HG02852 (cell line): Measurements from ENCODE around the gene PPIE.

Experiments used
- ATAC-seq: cut with Tn5 transposase; IDR thresholded peaks from one replicate; pipeline ENCODE4 v1.9.1; 2021; ENCODE audit warnings: mild to moderate bottlenecking, moderate library complexity; ENCODE audit not compliant: unreplicated experiment

Gene PPIE

DNA sequence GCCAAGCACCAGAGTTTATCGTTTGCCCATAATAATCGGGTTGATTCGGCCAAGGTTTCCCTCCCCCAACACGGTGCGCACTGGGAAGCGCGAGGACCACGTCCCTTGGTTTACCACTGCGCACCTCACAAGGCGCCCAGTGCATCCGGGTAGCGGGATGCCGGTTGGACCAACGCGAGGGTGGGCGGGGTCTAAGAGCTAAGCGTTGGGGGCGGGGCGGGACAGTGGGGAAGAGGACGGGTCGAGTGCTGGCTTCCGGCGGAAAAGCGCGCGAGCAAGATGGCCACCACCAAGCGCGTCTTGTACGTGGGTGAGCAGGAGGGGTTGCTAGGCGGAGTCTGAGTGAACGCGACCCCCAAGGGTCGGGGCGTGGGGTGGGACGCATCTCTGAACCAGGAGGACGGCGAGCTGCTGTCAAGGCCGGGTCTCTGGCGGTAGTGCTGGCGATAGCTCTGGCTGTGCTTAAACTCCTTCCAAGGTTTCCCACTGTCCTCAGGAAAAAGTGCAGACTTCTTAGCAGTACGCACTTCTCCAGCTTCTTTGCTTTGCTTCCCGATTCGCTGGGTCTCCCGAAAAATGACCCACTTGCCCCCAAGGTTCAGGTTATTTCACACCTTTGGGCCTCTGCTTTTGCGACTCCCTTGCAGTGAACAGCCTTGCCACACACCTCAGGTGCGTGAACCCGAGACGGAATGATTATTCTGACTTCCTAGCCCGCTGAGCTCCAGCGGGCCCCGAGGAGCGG lies at the start of gene PPIE:
Gene PPIE (plus strand): TSS at position 261 of the 745 bp plus-strand sequence. CDS start 19 bp downstream, at position 280.
- ATAC-seq: peak; percentile 87

DNA sequence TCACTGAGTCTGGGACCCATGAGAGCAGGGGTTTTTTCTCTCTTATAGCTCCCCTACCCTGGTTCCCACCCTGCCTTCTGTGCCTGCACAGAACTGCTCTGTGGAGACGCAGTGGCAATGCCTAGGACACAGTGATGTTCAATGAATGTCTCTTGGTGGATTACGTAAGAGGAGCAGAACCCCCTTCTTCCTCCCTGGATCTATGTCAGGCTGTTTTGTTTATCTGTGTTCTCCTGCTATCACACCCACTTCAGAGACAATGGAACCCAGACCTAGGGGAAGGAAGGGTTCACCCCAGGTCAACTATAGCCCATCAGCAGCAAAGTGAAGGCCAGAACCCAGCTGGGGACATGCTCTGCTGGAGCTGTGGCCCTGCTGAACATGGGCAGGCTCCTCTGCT lies 49.5 kb upstream of the PPIE start:
- ATAC-seq: no peak

DNA sequence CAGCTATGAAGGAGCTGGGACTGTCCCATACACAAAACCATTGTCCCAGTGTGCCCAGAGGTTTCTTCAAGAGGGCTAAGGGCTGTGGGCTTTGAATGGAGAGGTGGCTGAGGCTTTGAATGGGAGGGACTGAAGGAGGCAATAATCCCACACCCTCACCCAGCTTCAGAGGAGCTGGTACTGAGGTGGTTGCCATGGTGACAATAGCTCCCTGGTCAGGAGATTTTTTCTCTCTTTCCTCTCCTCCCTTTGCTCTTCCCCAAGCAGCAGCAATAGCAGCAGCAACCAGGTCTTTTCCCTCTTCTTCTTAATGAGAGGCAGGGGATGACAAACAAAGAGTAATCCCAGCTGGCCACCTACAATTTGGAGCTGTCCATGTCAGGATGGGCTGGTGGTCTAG lies 49.0 kb upstream of the PPIE start:
- no peak for ATAC-seq

DNA sequence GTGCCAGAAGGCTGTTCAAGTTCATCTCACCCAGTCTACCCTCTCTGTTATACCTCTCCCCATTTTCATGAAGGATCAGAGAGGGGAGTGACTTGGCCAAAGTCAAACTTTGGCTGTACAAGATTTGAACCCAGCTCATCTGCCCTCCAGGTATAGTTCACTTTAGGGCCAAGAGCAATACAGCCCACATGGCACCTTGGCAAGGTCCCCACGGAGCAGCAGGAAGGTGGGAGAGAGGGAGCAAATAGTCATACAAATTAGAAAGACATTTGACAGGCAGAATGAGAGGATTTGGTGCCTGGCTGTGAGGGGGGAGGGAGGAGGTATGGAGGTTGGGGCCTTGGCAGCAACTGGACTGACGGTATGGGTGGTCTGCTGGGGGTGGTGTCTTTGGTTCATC lies 48.5 kb upstream of the PPIE start:
- no peak for ATAC-seq

DNA sequence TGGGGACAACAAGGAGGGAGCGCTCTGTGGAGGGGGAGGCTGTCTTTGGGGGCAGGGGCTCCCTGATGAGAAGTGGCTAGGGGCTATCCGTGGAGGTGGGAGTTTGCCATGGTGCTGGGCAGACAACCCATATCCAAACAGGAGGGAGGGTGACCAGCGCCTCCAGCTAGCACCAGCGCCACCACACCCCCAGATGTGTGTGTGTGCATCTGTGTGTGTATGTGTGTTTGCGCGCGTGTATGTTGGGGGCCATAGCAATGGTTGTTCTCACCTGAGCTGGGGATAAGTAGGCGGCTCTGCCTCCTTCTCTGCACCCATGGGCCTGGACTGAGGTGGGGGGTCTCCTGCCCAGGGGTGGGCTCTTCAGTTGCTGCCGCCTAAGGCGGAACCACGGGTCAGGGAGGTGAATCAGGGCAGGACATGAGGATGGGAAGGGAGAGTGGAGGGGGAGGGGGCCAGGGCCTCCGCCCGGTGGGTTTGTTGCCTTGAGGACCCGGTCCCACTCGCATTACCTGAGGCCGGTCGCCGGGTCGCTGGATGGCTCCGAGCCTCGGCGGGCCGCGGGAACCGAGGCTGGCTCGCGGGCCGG lies 47.8 kb upstream of the PPIE start:
- ATAC-seq: no peak

- peak; percentile 94 for ATAC-seq
Observed at GRCh38 chr1:39691383-39692151, 47.1 kb upstream of the PPIE start, which contains the start of gene HPCAL4. Gene HPCAL4 (minus strand): TSS chr1:39691433. CDS start chr1:39684603, 6,830 bp downstream.

DNA sequence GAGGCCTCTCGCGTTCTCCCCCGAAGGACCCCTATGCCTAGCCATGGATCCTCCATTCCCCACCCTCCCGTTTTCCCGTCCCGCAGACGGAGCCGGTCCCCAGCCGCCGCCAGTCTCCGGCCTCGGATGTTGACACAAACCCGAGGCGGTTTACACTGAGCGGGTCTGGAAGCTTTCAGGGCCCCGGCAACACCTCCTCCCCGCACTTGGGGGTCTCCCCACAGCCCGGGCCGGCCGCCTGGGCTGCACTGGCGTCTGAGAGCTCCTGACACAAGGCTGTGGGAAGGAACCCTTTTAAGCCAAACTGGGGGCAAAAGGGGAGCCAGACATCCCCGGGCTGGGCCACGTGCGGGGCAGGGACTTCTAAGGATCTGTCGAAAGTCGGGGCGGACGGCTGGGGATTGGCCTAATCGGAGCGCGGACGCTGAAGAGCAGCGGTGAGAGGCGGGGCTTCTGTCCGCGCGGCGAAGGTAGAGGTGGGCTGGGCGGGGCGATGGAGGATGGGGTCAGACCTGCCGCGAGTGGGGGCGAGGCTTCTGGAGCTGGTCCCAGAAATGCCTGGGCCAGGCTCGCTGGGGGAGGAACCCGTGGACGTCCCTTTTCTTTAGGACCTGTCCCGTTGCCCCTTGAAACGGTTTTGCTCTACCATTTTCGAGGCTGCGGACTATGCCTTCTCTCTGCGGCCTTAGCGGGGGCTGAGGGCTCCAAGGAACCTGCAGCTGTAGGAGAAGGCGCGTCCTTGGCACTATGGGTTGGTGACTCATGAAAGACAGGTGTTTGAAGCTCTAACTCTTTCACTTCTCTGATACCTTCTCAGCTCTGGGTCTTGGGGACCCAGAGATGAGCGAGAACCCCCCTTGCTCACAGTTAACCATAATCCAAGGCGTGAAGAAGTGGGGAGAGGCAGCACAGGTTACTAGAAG lies 46.3 kb upstream of the PPIE start:
- ATAC-seq: no peak

GRCh38 chr1:39694026-39694425 lies 44.7 kb upstream of the PPIE start:
- no peak for ATAC-seq

- no peak for ATAC-seq
Observed at GRCh38 chr1:39695016-39695415, 43.7 kb upstream of the PPIE start.

- no peak for ATAC-seq
Observed at GRCh38 chr1:39696448-39696847, 42.2 kb upstream of the PPIE start.

DNA sequence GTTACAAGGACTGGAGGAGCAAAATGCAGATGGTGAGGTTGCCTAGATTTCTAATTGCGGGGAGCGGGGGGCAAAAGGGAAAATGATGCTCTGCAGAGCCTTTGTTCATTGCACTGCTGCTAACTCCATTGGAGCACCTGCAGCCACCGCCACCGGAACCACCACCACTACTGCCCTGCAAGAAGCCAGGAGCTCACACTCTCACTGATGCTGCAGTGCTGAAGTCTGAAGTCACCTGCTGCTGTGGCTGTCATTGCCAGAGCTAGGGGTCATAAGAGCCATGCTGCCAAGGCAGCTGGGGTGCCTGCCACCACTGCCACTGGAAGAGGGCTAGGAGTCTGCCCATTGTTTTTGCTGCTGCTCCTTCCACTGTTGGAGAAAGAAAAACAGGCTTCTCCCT lies 40.1 kb upstream of the PPIE start:
- no peak for ATAC-seq

GRCh38 chr1:39699419-39699818 lies 39.3 kb upstream of the PPIE start:
- ATAC-seq: no peak

DNA sequence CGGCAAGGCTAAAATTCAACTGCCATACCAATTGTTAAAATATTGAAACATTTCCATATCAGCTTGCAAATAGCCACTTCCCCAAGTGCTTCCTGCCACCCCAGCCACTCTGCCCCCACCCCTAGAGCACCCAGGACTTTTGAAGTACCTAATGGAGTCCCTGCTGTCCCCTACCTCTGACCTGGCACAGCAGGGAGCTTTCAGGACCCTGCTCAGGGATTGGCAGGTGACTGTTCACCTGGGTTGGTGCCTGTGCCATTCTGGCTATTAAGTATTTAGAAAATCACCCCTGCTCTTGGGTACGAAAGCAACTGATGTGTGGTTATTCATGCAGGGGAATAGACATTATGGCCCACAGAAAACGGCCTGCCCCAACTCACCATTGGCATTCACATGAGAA lies 38.3 kb upstream of the PPIE start:
- ATAC-seq: no peak

GRCh38 chr1:39701049-39701439 lies 37.6 kb upstream of the PPIE start:
- no peak for ATAC-seq

DNA sequence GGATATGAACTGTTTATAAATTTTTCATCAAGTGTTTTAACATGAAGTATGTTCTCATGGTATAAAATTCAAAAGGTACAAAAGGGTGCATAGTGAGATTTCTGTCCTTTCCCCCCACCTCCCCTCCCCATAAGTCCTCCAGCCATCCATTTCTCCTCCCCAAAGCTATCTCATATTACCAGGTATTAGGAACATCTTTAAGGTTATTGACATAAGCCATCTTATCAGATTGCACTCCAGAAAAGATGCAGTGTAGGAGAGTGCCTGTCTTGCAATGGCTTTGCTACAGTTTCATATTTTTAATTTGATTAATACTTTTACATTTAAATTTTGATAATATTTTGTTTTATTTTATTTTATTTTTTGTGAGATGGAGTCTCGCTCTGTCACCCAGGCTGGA lies 33.9 kb upstream of the PPIE start:
- no peak for ATAC-seq

GRCh38 chr1:39707506-39707905 lies 31.2 kb upstream of the PPIE start:
- ATAC-seq: no peak

DNA sequence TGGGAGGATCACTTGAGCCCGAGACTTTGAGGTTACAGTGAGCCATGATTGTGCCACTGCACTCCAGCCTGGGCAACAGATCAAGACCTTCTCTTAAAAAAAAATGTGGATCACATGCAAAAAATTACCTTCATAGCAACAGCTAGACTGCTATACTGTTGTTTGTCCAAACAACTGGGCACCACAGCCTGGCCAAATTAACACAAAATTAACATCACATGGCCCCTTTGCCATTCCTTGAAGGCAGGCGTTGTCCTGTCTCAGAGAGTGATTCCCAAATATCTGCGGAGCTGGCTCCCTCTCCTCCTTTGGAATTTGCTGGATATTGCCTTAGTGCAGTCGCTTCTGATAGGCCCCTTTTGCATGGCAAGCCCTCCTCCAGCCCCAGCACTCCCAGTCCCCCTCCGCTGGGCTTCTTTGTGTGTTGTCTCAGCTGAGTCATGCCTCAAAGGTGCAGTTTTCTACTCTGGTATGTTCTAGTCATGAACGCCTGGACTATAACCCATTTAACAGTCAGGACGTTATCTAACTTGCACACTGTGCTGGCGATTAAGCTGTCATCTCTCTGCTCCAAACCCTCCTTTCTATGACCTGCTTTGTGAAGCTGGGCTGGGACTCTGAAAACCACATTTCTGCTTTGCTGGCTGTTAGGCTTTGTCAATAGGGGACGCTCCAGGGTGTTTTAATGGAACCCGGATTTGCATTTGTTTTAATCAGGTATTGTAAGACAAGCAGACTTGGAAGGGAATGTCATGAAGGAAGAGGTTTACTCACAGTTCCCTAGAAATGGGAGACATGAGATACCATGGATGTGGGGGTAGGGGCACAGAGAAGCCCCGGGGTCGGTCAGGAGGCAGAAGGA lies 27.3 kb upstream of the PPIE start:
- no peak for ATAC-seq

GRCh38 chr1:39711966-39712340 lies 26.7 kb upstream of the PPIE start:
- no peak for ATAC-seq

DNA sequence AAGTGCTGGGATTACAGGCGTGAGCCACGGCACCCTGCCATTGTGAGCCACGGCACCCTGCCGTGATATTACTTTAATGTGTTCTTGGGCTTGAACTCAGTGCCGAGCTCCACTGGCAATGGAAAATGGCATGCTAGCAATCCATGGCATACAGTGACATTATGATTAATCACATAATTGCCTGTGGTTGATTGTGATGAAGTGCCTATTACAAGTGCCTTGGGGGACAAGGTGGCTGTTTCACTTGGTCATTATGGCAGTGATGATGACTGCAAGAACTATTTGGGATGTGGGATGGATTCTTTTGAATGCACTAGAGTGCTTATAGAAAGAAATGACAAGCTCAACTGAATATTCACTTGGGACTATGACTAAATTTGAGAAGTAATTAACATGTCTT lies 25.1 kb upstream of the PPIE start:
- no peak for ATAC-seq

- no peak for ATAC-seq
Observed at GRCh38 chr1:39717809-39718208, 20.9 kb upstream of the PPIE start.
